SK-N-SH (cell line): ENCODE measurements around the gene ARL4A. TPM values are rescaled to one million over a fixed set of nuclear protein-coding genes. Genes with fewer than 3 reads are reported as not detected.
A peak's percentile ranks its signal among the peaks of the same experiment; 100 is the strongest.

Experiments
- CTCF ChIA-PET: fragments of 300-600, 350-600 bp; formaldehyde crosslinking; extraction: SDS; loops from one replicate; lab custom pipeline; 2021; lab: Yijun Ruan, JAX
- POLR2A ChIA-PET: fragments of 350-600 bp; sonication (Branson Sonifier 250); formaldehyde crosslinking; extraction: SDS; loops from one replicate; lab custom pipeline; 2020; ENCODE audit warnings: antibody characterized with exemption, inconsistent platforms; lab: Yijun Ruan, JAX
- DNase-seq: peaks from one replicate; pipeline ENCODE4 v3.0.0; 2012
- H2AFZ ChIP-seq: fragments of 200-600 bp; sonication (generic); 2 replicates; pipeline ENCODE4 v1.8.1; 2016; ENCODE audit warnings: antibody characterized with exemption, mild to moderate bottlenecking, low read depth
- H3F3A ChIP-seq: fragments of 200-600 bp; sonication (generic); replicated peaks from 2 replicates; pipeline ENCODE3; 2016; ENCODE audit warnings: antibody characterized with exemption, mild to moderate bottlenecking; ENCODE audit not compliant: insufficient read depth
- H3K27ac ChIP-seq, 2 experiments: fragments of 200-500 bp in 1 of 2; fragments of 200-600 bp in 1 of 2; sonication (Bioruptor generic) in 1 of 2; sonication (generic), shearing (Covaris generic) in 1 of 2; 2 replicates each; pipeline versions ENCODE4 v1.5.1 to v1.6.1; 2014 to 2016; ENCODE audit warnings: low read depth in 2 of 2, inconsistent platforms in 1 of 2, low read length in 1 of 2, mild to moderate bottlenecking in 1 of 2, mixed read lengths in 1 of 2
- H3K27me3 ChIP-seq: fragments of 200-600 bp; sonication (generic), shearing (Covaris generic); 2 replicates; pipeline ENCODE4 v1.6.1; 2016; ENCODE audit warnings: mixed run types; ENCODE audit not compliant: insufficient read depth
- H3K36me3 ChIP-seq, 2 experiments: fragments of 200-500 bp in 1 of 2; fragments of 200-600 bp in 1 of 2; sonication (Bioruptor generic) in 1 of 2; sonication (generic) in 1 of 2; replicated peaks in 1 of 2; 2 replicates each; pipeline versions ENCODE3 to v1.5.1; 2014 to 2016; ENCODE audit warnings: low read length in 1 of 2, mild to moderate bottlenecking in 1 of 2; ENCODE audit not compliant: insufficient read depth in 2 of 2, control insufficient read depth in 1 of 2
- H3K4me1 ChIP-seq, 2 experiments: fragments of 200-500 bp in 1 of 2; fragments of 200-600 bp in 1 of 2; sonication (Bioruptor generic) in 1 of 2; sonication (generic), shearing (Covaris generic) in 1 of 2; 2 replicates each; pipeline versions ENCODE4 v1.5.1 to v1.6.1; 2014 to 2016; ENCODE audit warnings: low read depth in 1 of 2, low read length in 1 of 2, mixed run types in 1 of 2; ENCODE audit not compliant: insufficient read depth in 2 of 2, control insufficient read depth in 1 of 2
- H3K4me2 ChIP-seq: fragments of 200-600 bp; sonication (generic), shearing (Covaris generic); 2 replicates; pipeline ENCODE4 v1.6.1; 2017; ENCODE audit warnings: mixed run types
- H3K4me3 ChIP-seq, 2 experiments: fragments of 200-500 bp in 1 of 2; fragments of 200-600 bp in 1 of 2; sonication (Bioruptor generic) in 1 of 2; sonication (generic), shearing (Covaris generic) in 1 of 2; 2 replicates each; pipeline versions ENCODE4 v1.5.1 to v1.8.1; 2014 to 2016; ENCODE audit warnings: low read depth in 2 of 2, inconsistent platforms in 1 of 2, low read length in 1 of 2, mild to moderate bottlenecking in 1 of 2, mixed read lengths in 1 of 2, moderate library complexity in 1 of 2
- H3K79me2 ChIP-seq: fragments of 200-600 bp; sonication (generic); 2 replicates; pipeline ENCODE4 v1.8.1; 2017; ENCODE audit warnings: mild to moderate bottlenecking; ENCODE audit not compliant: insufficient read depth
- H3K9ac ChIP-seq: fragments of 200-600 bp; sonication (generic); 2 replicates; pipeline ENCODE4 v1.6.1; 2017; ENCODE audit warnings: mixed run types
- H3K9me2 ChIP-seq: fragments of 200-600 bp; sonication (generic); 2 replicates; pipeline ENCODE4 v1.6.1; 2017; ENCODE audit warnings: mixed run types
- H3K9me3 ChIP-seq: fragments of 200-600 bp; sonication (generic); 2 replicates; pipeline ENCODE4 v1.6.1; 2017; ENCODE audit warnings: mixed run types, mild to moderate bottlenecking, moderate library complexity
- H4K20me1 ChIP-seq: fragments of 200-600 bp; sonication (generic); 2 replicates; pipeline ENCODE4 v1.6.1; 2017; ENCODE audit warnings: mild to moderate bottlenecking, mixed run types; ENCODE audit not compliant: insufficient read depth
- CHD2 ChIP-seq: fragments of 150-350 bp; IDR thresholded peaks from 2 replicates; pipeline ENCODE4 v1.6.1; 2018; ENCODE audit warnings: low read length; ENCODE audit not compliant: partially characterized antibody
- CTCF ChIP-seq: fragments of 200-600 bp; sonication (generic); IDR thresholded peaks from 2 replicates; pipeline ENCODE4 v1.6.1; 2017; ENCODE audit warnings: antibody characterized with exemption, mild to moderate bottlenecking, moderate library complexity
- ELF1 ChIP-seq: IDR thresholded peaks from 2 replicates; pipeline ENCODE4 v1.4.0; 2012
- FOSL2 ChIP-seq: IDR thresholded peaks from 2 replicates; pipeline ENCODE4 v1.4.0; 2012; ENCODE audit warnings: low read depth, mild to moderate bottlenecking, moderate library complexity, borderline replicate concordance
- FOXM1 ChIP-seq: IDR thresholded peaks from 2 replicates; pipeline ENCODE4 v1.4.0; 2012; ENCODE audit warnings: low read depth, mild to moderate bottlenecking
- GATA2 ChIP-seq: sonication (generic); formaldehyde crosslinking; IDR thresholded peaks from 2 replicates; pipeline ENCODE4 v1.5.0; 2020; ENCODE audit warnings: mild to moderate bottlenecking, missing genetic modification reagents
- NFIC ChIP-seq: IDR thresholded peaks from 2 replicates; pipeline ENCODE4 v1.4.0; 2012; ENCODE audit warnings: borderline replicate concordance
- POLR2AphosphoS5 ChIP-seq: IDR thresholded peaks from 2 replicates; pipeline ENCODE4 v1.6.1; 2012; ENCODE audit warnings: low read depth, low read length
- REST ChIP-seq: IDR thresholded peaks from 2 replicates; pipeline ENCODE4 v1.6.1; 2012; ENCODE audit warnings: mild to moderate bottlenecking, low read depth, low read length, moderate library complexity
- SMC3 ChIP-seq: IDR thresholded peaks from 2 replicates; pipeline ENCODE4 v1.6.1; 2012; ENCODE audit warnings: low read depth, low read length, improper control_type of control experiment
- TAF1 ChIP-seq: IDR thresholded peaks from 2 replicates; pipeline ENCODE4 v1.6.1; 2012; ENCODE audit warnings: low read depth, mild to moderate bottlenecking, low read length, moderate library complexity, borderline replicate concordance
- TCF12 ChIP-seq: IDR thresholded peaks from 2 replicates; pipeline ENCODE4 v1.4.0; 2012
- TEAD4 ChIP-seq: IDR thresholded peaks from 2 replicates; pipeline ENCODE4 v1.4.0; 2012; ENCODE audit warnings: mild to moderate bottlenecking, borderline replicate concordance; ENCODE audit not compliant: insufficient read depth
- USF1 ChIP-seq: IDR thresholded peaks from 2 replicates; pipeline ENCODE4 v1.4.0; 2012; ENCODE audit warnings: low read depth, borderline replicate concordance
- WGBS: methylation state at CpG from one replicate; pipeline ENCODE4 v1.1.6; 2017; ENCODE audit warnings: low lambda C conversion rate; 5-methylcytosine and 5-hydroxymethylcytosine counted together
- polyA plus RNA-seq, 3 experiments: library from polyadenylated mRNA; depleted of rRNA; stranded (reverse); fragments of >200 nt; gene quantifications; 2 replicates each; pipeline ENCODE4 v1.2.3, GENCODE V29; 2012

ARL4A gene
- polyA plus RNA-seq, 1 of the 3 experiments (the other 2 are of a cell fraction), result 5.5 TPM

DNA sequence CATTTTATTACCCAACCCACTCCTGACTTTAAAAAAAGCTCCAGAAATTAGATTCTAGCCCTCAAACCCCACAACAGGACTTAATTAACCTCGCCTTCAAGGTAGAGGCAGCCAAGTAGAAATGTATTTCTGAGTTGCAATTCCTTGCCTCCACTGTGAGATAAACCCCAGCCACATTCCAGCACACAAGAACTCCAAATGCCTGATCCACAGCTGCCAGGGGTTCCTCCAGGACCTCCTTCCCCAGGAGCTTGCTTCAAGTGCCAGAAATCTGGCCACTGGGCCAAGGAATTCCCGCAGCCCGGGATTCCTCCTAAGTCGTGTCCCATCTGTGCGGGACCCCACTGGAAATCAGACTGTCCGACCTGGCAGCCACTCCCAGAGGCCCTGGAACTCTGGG lies 25.9 kb upstream of the ARL4A start:
- peaks cover 9% of the 10 kb centered on the region for H3F3A ChIP-seq
- WGBS, result 72% methylated on average over 6 of the region's 6 CpGs
- no peaks in the 10 kb centered on the region for H3K79me2 ChIP-seq
- no peak overlapping the region for H3K4me3 ChIP-seq
- H3K27ac ChIP-seq, result peak overlapping the region in 1 of 2 experiments; percentile 77; a peak in 2 of 4 replicates
- no peak for DNase-seq
- H3K4me1 ChIP-seq, result peaks cover 0 to 14% of the 10 kb centered on the region in 2 experiments; a peak in 2 of 4 replicates
- peak overlapping the region; percentile 81; the same call in 1 of the 2 replicates for H2AFZ ChIP-seq
- H3K4me2 ChIP-seq, result no peak overlapping the region; the same call in 1 of the 2 replicates
- H4K20me1 ChIP-seq, result no peaks in the 10 kb centered on the region
- H3K27me3 ChIP-seq, result no peaks in the 10 kb centered on the region
- TF ChIP-seq USF1 (no peak), GATA2 (CRISPR knock-in tag) (no peak), REST (no peak), TCF12 (no peak), FOSL2 (no peak), ELF1 (no peak), NFIC (no peak), CTCF (no peak), TEAD4 (no peak), SMC3 (no peak), CHD2 (no peak), FOXM1 (no peak), TAF1 (no peak), POLR2AphosphoS5 (no peak)
- no peaks in the 10 kb centered on the region for H3K9me3 ChIP-seq
- no peaks in the 10 kb centered on the region for H3K36me3 ChIP-seq
- ChIA-PET CTCF (no interaction called here), POLR2A (no interaction called here)
- H3K9me2 ChIP-seq, result no peaks in the 10 kb centered on the region
- H3K9ac ChIP-seq, result no peak overlapping the region
